Small intestine (tissue), 7 donors: ENCODE data around the gene IL21R. TPM values are rescaled to one million over a fixed set of nuclear protein-coding genes. Genes with fewer than 3 reads are reported as not detected.
"Not testable (repeated sequence)": the region's sequence is repeated elsewhere in the genome, so short reads cannot be mapped to it uniquely, and the experiment has no call there.

Experiments
- DNase-seq, 2 donors: peaks; one replicate each; pipeline versions ENCODE4 v3.0.0 to v3.0.0-alpha.2; 2013
- FAIRE-seq: peaks from 2 replicates; lab custom pipeline; 2012; peaks lifted over from hg19 to GRCh38; lab: Jason Lieb, UNC
- H3K27ac ChIP-seq, 3 donors: one replicate each; pipeline ENCODE4 v1.5.1; 2013; ENCODE audit warnings: low read length in 2 of 3, mild to moderate bottlenecking in 2 of 3, control low read depth in 1 of 3, inconsistent platforms in 1 of 3, low read depth in 1 of 3, moderate library complexity in 1 of 3
- H3K27me3 ChIP-seq, 3 donors: one replicate each; pipeline ENCODE4 v1.6.1; 2013; ENCODE audit warnings: low read length in 3 of 3, inconsistent platforms in 1 of 3; ENCODE audit not compliant: control insufficient read depth in 3 of 3, insufficient read depth in 3 of 3
- H3K36me3 ChIP-seq, 3 donors: one replicate each; pipeline ENCODE4 v1.6.1; 2013; ENCODE audit warnings: low read length in 3 of 3, inconsistent platforms in 1 of 3, low read depth in 1 of 3, mild to moderate bottlenecking in 1 of 3, moderate library complexity in 1 of 3; ENCODE audit not compliant: control insufficient read depth in 3 of 3, insufficient read depth in 2 of 3
- H3K4me1 ChIP-seq, 3 donors: one replicate each; pipeline ENCODE4 v1.6.1; 2013; ENCODE audit warnings: low read length in 2 of 3, inconsistent platforms in 1 of 3, low read depth in 1 of 3, mild to moderate bottlenecking in 1 of 3, moderate library complexity in 1 of 3; ENCODE audit not compliant: control insufficient read depth in 3 of 3, insufficient read depth in 2 of 3
- H3K4me3 ChIP-seq, 3 donors: one replicate each; pipeline ENCODE4 v1.5.1; 2013; ENCODE audit warnings: low read length in 3 of 3, control low read depth in 1 of 3, inconsistent platforms in 1 of 3, low read depth in 1 of 3, mild to moderate bottlenecking in 1 of 3, moderate library complexity in 1 of 3
- H3K9me3 ChIP-seq, 2 donors: one replicate each; pipeline ENCODE4 v1.6.1; 2013; ENCODE audit warnings: low read depth in 1 of 2, low read length in 1 of 2; ENCODE audit not compliant: control insufficient read depth in 2 of 2, insufficient read depth in 1 of 2
- WGBS, 3 donors: extraction: QIAGEN DNeasy Blood & Tissue Kit; methylation state at CpG; one replicate each; pipeline ENCODE4 v1.1.7; 2013; 5-methylcytosine and 5-hydroxymethylcytosine counted together
- polyA plus RNA-seq, 4 donors: library from polyadenylated mRNA; stranded (reverse) in 3 of 4; unstranded in 1 of 4; fragments of 200-250 nt in 3 of 4; fragments of 120-200 nt in 1 of 4; gene quantifications; one replicate each; pipeline versions ENCODE4 v1.2.1 to v1.2.3, GENCODE V29; 2013
- donor health status: healthy with polysubstance abuse.
- donor health status: control.
- donor health status: control.
- donor health status: Bipolar disorder and iron deficiency.
- donor health status: healthy.

Gene IL21R
- polyA plus RNA-seq, 4 donors, result under 0.01 to 0.85 (median 0.33) TPM

- H3K9me3 ChIP-seq, result no peaks in the 10 kb centered on the region
- H3K27me3 ChIP-seq, result no peaks in the 10 kb centered on the region
- no peak overlapping the region for H3K27ac ChIP-seq
- DNase-seq (no peak), FAIRE-seq (no peak)
- 74 to 81% (median 74%) methylated on average over 6 of the region's 6 CpGs for WGBS, 3 donors
- H3K4me1 ChIP-seq, result no peaks in the 10 kb centered on the region
- H3K36me3 ChIP-seq, result no peaks in the 10 kb centered on the region
- H3K4me3 ChIP-seq, result no peak overlapping the region
Measured at GRCh38 chr16:27408602-27409031, 6.6 kb downstream of the IL21R start.

DNA sequence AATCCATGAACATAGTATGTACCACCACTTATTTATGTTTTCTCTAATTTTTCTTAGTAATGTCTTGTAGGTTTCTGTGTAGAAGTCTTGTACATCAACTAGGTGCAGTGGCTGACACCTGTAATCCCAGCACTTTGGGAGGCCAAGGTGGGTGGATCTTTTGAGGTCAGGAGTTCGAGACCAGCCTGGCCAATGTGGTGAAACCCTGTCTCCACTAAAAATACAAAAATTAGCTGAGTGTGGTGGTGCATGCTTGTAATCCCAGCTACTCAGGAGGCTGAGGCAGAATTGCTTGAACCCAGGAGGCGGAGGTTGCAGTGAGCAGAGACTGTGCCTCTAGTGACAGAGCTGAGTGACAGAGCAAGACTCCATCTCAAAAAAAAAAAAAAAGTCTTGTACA is 8.0 kb downstream of the IL21R start:
- H3K9me3 ChIP-seq, H3K4me1 ChIP-seq, H3K4me3 ChIP-seq, H3K36me3 ChIP-seq, FAIRE-seq, H3K27ac ChIP-seq, H3K27me3 ChIP-seq, DNase-seq: not testable (repeated sequence)
- WGBS, 3 donors, result 58 to 76% (median 58%) methylated on average over 2 of the region's 2 CpGs

- H3K36me3 ChIP-seq, result no peaks in the 10 kb centered on the region
- 75 to 91% (median 80%) methylated on average over 1 of the region's 1 CpG for WGBS, 3 donors
- no peak overlapping the region for H3K27ac ChIP-seq
- H3K4me3 ChIP-seq, result no peak overlapping the region
- no peaks in the 10 kb centered on the region for H3K27me3 ChIP-seq
- FAIRE-seq, result no peak
- DNase-seq, result no peak
- H3K4me1 ChIP-seq, result no peaks in the 10 kb centered on the region
- H3K9me3 ChIP-seq, result no peaks in the 10 kb centered on the region
Measured at GRCh38 chr16:27410761-27411160, 8.8 kb downstream of the IL21R start.

DNA sequence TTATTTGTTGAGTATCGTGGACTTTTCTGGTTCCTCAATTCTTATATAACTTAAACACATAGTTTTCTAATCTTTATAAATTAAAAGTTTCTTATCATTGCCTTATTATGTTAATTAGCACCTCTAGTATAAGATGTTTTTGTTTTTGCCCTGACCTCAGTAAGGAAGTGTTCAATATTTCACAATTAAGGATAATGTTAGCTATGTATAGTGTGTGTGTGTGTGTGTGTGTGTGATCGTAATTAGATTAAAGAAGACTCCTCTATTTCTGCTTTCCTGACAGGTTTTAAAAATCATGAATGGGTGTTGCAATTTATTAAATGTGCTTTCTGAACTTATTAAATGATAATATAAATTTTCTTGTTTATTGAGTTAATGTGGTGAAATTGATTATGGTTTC is 12.0 kb downstream of the IL21R start:
- H3K4me1 ChIP-seq, result no peaks in the 10 kb centered on the region
- H3K4me3 ChIP-seq, result no peak overlapping the region
- H3K27ac ChIP-seq, result no peak overlapping the region
- 78 to 91% (median 84%) methylated on average over 2 of the region's 2 CpGs for WGBS, 3 donors
- no peak for DNase-seq
- H3K9me3 ChIP-seq, result no peaks in the 10 kb centered on the region
- no peaks in the 10 kb centered on the region for H3K27me3 ChIP-seq
- no peak for FAIRE-seq
- no peaks in the 10 kb centered on the region for H3K36me3 ChIP-seq

DNA sequence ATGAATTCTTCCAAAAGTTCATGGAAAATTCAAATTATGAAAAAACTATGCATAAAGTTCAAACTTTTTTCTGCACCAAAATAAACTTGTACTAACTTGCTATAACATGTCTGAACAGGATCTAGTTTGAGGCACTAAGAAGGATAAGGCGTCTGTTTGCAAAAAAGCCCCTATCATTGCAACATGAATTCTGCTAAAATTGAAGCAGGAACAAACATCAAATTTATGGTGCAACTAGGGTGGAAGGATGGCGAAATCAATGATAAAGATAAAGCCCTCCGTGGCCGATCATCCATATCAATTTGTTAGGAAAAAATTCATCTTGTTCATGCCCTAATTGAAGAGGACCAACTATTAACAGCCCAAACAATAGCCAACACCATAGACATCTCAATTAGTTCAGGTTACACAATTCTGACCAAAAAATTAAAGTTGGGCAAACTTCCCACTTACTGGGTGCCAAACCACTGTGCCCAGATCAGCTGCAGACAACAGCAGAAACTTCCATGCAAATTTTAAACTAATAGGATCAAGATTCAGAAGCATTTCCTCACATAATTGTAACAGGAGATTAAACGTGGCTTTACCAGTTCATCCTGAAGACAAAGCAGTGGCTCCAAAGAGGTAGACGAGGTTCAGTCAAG is 12.9 kb downstream of the IL21R start:
- Histone ChIP-seq H3K27ac (no peak overlapping the region), H3K36me3 (no peaks in the 10 kb centered on the region), H3K4me3 (no peak overlapping the region), H3K4me1 (no peaks in the 10 kb centered on the region), H3K9me3 (no peaks in the 10 kb centered on the region), H3K27me3 (no peaks in the 10 kb centered on the region)
- DNase-seq, result no peak
- WGBS, 3 donors, result 59 to 73% (median 69%) methylated on average over 6 of the region's 6 CpGs
- FAIRE-seq, result no peak

DNA sequence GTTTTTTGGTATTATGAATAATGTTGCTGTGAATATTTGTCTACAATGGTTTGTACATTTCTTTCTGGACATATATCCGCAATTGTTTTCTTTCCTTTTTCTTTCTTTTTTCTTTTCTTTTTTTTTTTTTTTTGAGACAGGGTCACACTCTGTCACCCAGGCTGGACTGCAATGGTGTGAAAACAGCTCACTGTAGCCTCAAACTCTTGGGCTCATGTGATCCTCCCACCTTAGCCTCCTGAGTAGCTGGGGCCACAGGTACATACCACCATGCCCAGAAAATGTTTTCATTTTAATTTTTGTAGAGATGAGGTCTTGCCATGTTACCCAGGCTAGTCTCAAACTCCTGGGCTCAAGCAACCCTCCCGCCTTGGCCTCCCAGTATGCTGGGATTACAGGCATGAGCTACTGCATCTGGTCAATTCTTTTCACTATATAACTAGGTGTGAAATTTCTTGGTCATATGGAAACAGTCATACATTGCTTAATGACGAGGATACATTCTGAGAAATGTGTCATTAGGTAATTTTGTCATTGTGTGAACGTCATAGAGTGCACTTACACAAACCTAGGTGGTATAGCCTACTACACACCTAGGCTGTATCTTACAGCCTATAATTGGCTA is 15.2 kb downstream of the IL21R start:
- 69 to 82% (median 81%) methylated on average over 4 of the region's 4 CpGs for WGBS, 3 donors

GRCh38 chr16:27421961-27422740 is 20.2 kb downstream of the IL21R start:
- H3K27ac ChIP-seq, result no peak overlapping the region
- no peaks in the 10 kb centered on the region for H3K27me3 ChIP-seq
- H3K4me1 ChIP-seq, result no peaks in the 10 kb centered on the region
- FAIRE-seq (no peak), DNase-seq (no peak)
- no peaks in the 10 kb centered on the region for H3K9me3 ChIP-seq
- H3K36me3 ChIP-seq, result no peaks in the 10 kb centered on the region
- H3K4me3 ChIP-seq, result no peak overlapping the region

More for the DNA sequence above, 15.2 kb downstream of the IL21R start:
- Histone ChIP-seq H3K4me3 (no peak overlapping the region), H3K27me3 (no peaks in the 10 kb centered on the region), H3K4me1 (no peaks in the 10 kb centered on the region), H3K27ac (no peak overlapping the region), H3K9me3 (no peaks in the 10 kb centered on the region), H3K36me3 (no peaks in the 10 kb centered on the region)
- no peak for DNase-seq
- FAIRE-seq, result no peak

- FAIRE-seq (no peak), DNase-seq (no peak)
- no peaks in the 10 kb centered on the region for H3K36me3 ChIP-seq
- 87 to 89% (median 88%) methylated on average over 10 of the region's 10 CpGs for WGBS, 3 donors
- no peaks in the 10 kb centered on the region for H3K27me3 ChIP-seq
- H3K27ac ChIP-seq, result no peak overlapping the region
- H3K4me3 ChIP-seq, result no peak overlapping the region
- H3K9me3 ChIP-seq, result no peaks in the 10 kb centered on the region
- H3K4me1 ChIP-seq, result no peaks in the 10 kb centered on the region
Measured at GRCh38 chr16:27424772-27425498, 23.0 kb downstream of the IL21R start.
